GM18505 (cell line): Measurements from ENCODE around the gene PPFIA1.

Experiments
- ATAC-seq: cut with Tn5 transposase; IDR thresholded peaks from one replicate; pipeline ENCODE4 v1.9.1; 2021; ENCODE audit not compliant: unreplicated experiment
- POLR2A ChIP-seq: IDR thresholded peaks from 4 replicates; pipeline ENCODE4 v1.6.1; 2011; ENCODE audit warnings: borderline replicate concordance; ENCODE audit not compliant: insufficient read depth, insufficient read length; ENCODE audit errors: extremely low read depth

PPFIA1 gene

DNA sequence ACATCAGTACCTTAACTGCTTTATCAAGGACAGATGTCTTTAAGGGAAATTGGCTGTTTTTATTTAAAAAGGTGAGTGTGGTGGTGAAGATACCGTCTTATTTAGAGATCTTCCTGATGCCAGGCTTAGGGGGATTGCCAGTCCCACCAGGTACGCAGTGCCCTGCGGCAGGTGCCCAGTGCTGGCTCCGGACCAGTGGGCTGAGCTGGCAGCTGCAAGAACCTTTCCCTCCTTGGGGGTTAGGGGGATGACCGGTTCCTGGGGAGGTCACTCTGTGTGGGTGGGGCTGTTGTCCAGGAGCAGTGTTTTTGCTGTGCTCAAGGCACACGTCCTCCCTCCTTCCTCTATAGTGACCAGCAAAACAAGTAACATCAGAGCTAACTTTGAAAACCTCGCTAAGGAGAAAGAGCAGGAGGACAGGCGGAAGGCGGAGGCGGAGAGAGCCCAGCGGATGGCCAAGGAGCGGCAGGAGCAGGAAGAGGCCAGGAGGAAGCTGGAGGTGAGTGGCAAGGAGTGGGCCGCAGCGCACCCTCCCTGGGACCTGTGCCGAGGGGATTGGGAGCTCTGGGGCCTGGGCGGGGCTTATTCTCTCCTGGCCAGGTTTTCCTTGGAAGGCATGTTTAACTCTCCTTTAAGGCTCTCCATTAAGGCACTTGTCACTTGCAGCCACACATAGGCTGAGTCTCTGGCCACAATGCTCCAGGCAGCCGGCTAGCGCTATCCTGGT lies 158.4 kb downstream of the PPFIA1 start:
- no peak for TF ChIP-seq POLR2A
- no peak for ATAC-seq

DNA sequence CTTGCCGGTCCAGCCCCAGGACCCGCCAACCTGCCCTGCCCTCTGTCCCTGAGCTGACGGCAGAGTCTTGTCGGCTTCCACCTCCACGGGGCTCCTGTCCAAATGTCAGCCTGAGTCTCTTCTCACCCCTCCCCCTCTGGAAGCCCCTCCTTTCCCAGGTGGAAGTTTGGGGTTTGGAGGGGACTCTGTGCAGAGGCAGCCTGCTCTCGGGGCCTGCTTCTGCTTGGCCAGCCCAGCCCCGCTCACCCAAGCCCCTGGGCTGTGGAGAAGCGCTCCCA lies 158.9 kb downstream of the PPFIA1 start:
- no peak for ATAC-seq

GRCh38 chr11:70429724-70430521 lies 159.4 kb downstream of the PPFIA1 start:
- no peak for TF ChIP-seq POLR2A
- no peak for ATAC-seq

More for the DNA sequence above, 158.9 kb downstream of the PPFIA1 start:
- no peak for TF ChIP-seq POLR2A

- no peak for TF ChIP-seq POLR2A
Measured at GRCh38 chr11:70430671-70431574, 160.4 kb downstream of the PPFIA1 start.

DNA sequence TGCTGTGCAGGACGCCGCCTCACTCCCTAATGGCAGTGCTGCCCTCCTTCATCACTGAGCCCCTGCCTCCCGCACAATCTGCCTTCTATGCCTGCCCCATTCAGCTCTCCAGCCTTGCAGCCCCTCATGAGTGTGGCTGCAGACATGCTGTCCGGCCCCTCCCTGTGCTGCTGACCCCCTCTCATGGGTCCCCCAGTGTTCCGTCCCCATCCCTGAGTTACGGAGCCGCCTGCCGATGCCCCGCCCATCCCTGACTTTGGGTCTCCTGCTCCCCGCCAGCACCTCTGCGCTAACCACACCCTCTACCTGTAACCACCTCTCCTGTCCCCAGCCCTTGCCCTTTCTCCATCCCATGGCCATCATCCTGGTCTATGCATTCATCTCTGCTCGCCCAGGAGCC lies 161.1 kb downstream of the PPFIA1 start:
- ATAC-seq, result no peak
- TF ChIP-seq POLR2A, result no peak

More at GRCh38 chr11:70430671-70431574, 160.4 kb downstream of the PPFIA1 start:
- ATAC-seq, result no peak

GRCh38 chr11:70432065-70432464 lies 161.6 kb downstream of the PPFIA1 start:
- no peak for TF ChIP-seq POLR2A
- no peak for ATAC-seq

GRCh38 chr11:70432580-70432979 lies 162.1 kb downstream of the PPFIA1 start:
- TF ChIP-seq POLR2A, result no peak
- ATAC-seq, result no peak

GRCh38 chr11:70433038-70433437 lies 162.5 kb downstream of the PPFIA1 start:
- no peak for ATAC-seq
- no peak for TF ChIP-seq POLR2A

GRCh38 chr11:70433526-70433925 lies 163.0 kb downstream of the PPFIA1 start:
- TF ChIP-seq POLR2A, result no peak

More at GRCh38 chr11:70433526-70433925, 163.0 kb downstream of the PPFIA1 start:
- no peak for ATAC-seq
